GM21619 (cell line): ENCODE measurements around the gene NRG3.

Experiments used
- ATAC-seq: cut with Tn5 transposase; IDR thresholded peaks from one replicate; pipeline ENCODE4 v1.9.1; 2021; ENCODE audit not compliant: unreplicated experiment

Gene NRG3

DNA sequence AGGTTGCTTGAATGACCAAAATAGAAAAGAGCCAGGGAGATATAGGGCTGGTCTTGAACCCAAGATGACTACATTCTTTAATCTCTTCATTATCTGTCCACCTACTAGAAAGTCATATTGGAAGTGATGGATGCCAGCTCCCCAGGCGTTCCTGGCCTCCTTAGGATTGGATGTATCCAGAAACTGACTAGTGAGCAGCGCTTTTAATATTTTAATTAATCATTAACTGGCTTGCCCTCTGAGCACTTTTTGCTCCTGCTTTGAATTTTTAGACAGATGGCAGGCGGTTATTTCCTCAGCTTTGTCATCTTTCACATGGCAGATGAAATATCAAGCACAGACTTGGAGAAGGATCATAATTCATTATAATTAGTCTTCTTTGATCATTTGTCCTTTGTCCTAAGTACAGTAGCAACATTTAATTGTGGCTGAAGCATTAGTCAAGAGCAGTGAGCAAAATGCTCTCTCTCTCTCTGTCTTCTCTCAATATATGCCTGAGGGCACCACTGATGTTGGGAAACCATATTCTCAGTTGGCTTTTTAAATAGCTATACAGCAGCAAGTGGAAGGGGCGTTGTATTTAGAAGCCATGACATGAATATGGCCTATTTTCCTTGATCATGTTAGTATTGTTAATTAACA lies 588.0 kb downstream of the NRG3 start:
- ATAC-seq: no peak

- ATAC-seq: no peak
Observed at GRCh38 chr10:82463614-82464013, 588.6 kb downstream of the NRG3 start.

- ATAC-seq: no peak
Observed at GRCh38 chr10:82464191-82464818, 589.3 kb downstream of the NRG3 start.

DNA sequence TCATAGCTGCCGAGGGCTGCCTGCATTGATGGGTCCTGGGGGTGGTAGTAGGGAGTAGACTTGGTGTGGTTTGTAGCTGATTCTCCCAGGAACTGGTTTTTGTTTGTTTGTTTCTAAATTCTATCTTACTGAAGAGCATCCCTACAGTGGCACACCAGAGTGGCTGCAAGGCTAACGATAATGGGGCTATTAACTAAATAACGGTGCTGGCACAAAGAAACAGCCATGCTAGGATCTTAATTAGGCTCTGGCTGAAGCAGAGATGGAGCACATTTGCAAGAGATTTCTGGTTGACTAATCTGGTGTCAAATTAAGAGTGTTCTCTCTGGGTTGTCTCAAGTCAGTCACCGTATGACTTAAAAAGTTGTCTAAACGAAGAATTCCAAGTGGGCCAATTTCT lies 590.0 kb downstream of the NRG3 start:
- no peak for ATAC-seq

DNA sequence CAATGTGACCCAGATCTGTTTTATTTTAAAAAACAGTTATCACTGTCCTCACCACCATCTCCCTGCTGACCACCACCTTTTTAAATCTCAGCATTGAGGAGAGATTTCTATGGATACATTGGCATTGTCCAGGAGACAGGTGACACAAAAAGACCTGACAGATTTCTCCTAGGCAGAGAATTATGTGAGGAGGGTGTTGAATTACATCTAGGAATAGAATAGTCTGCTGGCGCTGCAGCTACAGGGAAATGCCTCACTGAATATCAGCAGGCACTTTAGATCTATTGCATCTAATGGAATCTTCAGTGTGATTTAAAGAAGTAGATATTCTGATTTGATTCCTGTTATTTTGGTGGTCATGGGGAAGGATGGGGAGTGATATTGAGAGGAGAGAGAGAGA lies 593.5 kb downstream of the NRG3 start:
- ATAC-seq: no peak

- ATAC-seq: no peak
Observed at GRCh38 chr10:82472406-82473335, 597.7 kb downstream of the NRG3 start.

DNA sequence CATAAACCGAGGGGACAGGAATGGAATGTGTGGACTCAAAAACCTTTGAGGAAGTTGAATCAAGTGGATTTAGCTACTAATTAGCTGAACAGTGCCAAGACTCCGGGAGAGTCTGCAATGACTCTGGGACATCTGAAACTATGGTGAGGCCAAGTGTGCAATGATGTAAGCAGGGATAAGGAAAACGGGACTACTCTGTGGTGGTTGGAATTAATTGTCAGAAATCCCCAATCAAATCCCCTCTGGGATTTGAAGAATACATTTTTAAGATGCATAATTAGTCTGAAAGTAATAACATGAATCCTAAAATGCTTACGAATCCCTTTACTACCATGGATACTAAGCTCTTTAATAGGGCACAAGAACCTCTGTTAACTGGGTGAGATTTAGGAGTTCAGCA lies 602.8 kb downstream of the NRG3 start:
- no peak for ATAC-seq

GRCh38 chr10:82492647-82493046 lies 617.7 kb downstream of the NRG3 start:
- no peak for ATAC-seq

DNA sequence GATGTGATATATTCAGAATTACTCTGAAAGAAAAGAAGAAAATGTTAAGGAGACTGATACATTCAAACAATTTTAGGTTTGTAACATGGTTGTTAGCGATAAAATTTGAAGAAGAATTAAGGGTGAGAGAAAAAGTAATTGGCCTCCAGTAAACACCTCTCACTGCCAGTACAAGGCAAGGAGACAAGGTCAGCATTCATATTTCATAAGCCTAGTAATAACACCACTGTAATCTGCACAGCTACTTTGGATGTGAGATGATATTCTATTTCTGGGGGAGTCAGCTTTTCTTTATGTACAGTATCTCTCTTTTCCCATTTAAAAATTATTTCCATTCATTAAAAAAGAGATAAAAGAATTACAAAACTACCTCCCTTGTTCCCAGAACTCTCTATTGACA lies 621.1 kb downstream of the NRG3 start:
- no peak for ATAC-seq

DNA sequence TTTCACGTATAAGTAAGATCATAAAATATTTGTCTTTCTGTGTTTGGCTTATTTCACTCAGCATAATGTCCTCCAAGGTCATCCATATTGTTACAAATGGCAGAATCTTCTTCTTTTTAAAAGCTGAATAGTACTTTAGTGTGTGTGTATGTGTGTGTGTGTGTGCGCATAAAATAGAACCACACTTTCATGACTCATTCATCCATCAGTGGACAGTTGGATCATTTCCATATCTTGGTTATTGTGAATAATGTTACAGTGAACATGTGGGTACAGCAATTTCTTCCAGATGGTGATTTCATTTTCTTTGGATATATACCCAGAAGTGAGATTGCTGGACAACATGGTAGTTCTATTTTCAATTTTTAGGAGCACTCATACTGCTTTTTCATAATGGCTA lies 622.4 kb downstream of the NRG3 start:
- ATAC-seq: no peak

GRCh38 chr10:82498976-82499375 lies 624.0 kb downstream of the NRG3 start:
- ATAC-seq: no peak

DNA sequence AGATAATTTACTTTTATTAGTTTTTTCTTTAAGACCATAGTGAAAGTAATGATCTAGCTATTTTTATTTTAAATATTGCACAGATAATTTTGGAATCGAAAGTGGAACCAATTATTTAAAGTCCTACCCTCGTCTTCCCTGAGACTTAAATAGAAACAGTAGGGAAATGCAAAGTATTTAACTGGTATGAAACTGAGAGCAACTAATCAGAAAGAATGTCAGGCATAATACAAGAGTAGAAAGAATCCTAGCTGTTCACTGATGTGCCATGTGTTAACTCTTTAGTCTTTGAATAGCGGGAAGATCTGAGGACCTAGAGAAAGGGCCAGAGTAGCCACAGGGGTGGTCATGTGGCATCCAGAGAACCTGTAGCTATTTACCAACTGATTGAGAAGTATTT lies 630.0 kb downstream of the NRG3 start:
- ATAC-seq: no peak

- no peak for ATAC-seq
Observed at GRCh38 chr10:82506680-82507376, 631.8 kb downstream of the NRG3 start.

DNA sequence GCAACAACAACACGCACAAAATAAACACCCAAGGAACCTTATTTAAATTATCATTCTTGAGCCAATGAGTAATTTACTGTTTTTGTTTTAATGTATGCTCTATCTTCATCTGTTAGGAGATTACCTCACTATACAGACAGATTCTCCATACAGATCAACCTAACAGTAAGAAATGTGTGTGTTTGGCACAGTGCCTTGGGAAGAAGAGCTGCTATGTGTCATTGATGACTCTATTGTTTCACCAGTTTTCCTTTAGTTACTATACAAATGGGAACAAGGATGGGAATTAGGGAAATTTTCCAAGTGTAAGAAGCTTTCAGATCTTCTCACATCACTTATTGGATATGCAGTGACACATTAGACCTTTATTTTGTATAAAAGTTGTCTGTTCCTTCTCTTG lies 640.3 kb downstream of the NRG3 start:
- no peak for ATAC-seq

DNA sequence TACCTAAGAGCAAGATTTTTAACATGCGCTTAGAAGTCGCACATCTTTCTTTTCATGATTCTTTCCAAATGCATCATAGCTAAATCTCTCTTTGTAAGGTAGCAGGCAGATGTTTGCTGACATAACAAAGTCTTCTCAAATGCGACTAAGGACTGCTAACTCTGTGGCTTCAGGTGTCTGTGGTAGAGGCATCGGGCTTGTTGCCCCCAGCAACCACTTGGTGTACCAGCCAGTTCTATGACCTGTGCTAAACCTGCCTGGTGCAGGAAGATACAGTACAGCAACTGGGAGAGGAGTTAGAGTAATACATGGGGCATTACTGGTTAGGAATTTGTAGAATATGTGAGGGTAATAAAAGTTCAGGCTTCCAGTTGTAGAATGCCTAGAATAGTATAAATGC lies 654.1 kb downstream of the NRG3 start:
- no peak for ATAC-seq

- ATAC-seq: no peak
Observed at GRCh38 chr10:82535457-82535856, 660.5 kb downstream of the NRG3 start.

- ATAC-seq: no peak
Observed at GRCh38 chr10:82536668-82537067, 661.7 kb downstream of the NRG3 start.

DNA sequence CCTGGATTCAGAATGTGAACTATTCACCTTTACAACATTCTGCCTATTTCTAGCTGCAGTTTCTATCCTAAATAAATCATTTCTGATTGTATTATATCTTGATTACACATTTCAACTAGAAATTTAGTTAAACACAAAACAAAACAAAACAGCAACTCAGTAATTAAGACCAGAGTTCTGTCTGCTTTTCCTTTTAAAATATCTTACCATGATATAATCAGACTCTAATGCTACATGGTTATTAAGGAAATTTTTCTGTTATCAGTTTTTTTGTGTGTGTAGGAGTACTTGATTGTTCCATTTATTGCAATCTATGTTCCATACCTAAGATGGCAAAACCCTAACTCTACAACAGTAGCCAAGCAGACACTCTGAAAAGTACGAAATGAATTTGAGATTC lies 663.3 kb downstream of the NRG3 start:
- no peak for ATAC-seq

DNA sequence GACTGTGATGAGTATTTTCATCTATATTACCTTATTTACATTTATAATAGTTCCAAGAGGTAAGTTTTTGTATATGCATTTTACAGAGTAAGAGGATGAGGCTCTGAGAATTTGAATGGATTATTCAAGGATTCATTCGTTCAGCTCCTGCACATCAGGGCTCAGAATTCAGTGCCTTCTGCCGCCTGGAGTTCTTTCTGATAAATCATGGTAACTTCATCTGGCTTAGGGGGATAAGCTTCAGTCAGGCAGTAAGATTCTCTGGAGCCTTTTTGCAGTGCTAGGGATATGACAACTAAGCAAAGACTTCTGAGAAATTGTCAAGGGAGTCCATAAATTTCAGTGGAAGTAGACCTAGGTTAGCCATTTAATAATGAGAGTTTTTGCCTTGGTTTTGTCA lies 668.6 kb downstream of the NRG3 start:
- no peak for ATAC-seq

GRCh38 chr10:82544377-82544776 lies 669.4 kb downstream of the NRG3 start:
- no peak for ATAC-seq

DNA sequence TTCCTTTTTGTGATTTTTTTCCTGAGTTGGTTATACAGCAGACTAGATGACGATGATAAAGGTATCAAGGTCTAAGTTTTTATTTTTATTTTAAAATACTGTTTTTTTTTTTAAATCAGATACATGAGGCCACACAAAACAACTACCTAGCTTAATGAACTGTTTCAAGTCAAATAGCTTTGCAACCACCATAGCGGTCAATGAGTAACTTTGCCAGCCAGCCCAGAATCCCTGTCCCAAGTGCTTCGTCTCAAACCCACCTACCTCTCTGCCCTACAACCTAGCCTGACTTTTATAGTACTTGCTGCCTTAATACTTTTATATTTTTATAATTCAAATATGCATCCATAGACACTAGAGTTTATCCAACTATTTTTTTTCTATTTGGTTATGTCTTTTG lies 676.5 kb downstream of the NRG3 start:
- no peak for ATAC-seq
